GM21619 (cell line): ENCODE data around the gene ATP2B2.

ENCODE experiments used
- ATAC-seq: cut with Tn5 transposase; IDR thresholded peaks from one replicate; pipeline ENCODE4 v1.9.1; 2021; ENCODE audit not compliant: unreplicated experiment

ATP2B2 gene

DNA sequence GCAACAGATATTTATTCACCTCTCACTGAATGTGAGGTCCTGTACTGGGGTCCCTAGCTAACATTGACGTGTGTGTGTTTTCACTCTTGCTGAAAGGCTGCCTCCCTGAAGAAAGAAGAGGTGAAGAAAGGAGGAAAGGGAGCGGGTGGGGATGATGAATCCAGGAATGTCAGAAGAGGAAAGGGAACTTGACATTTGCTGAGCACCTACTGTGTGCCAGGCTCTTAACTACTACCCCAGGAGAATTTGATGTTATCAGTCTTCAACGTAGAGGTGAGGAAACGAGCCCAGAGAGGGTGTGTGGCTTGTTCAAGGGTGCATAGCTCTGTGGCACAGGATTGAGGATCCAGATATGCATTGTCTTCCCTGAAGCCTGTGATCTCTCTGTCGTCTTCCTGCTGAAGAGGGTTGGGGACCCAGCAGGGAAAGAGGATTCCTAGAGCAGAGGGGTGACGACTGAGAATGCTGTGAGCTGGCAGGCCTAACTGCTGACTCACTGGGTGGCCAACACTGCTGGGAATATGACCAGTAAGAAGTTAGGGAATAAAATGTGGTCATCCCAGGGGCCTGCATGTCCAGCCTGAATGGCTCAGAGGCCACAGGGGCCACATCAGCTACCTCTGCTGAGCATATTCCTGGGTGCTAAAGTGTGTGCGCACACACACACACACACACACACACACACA lies 6.6 kb upstream of the ATP2B2 start:
- no peak for ATAC-seq

DNA sequence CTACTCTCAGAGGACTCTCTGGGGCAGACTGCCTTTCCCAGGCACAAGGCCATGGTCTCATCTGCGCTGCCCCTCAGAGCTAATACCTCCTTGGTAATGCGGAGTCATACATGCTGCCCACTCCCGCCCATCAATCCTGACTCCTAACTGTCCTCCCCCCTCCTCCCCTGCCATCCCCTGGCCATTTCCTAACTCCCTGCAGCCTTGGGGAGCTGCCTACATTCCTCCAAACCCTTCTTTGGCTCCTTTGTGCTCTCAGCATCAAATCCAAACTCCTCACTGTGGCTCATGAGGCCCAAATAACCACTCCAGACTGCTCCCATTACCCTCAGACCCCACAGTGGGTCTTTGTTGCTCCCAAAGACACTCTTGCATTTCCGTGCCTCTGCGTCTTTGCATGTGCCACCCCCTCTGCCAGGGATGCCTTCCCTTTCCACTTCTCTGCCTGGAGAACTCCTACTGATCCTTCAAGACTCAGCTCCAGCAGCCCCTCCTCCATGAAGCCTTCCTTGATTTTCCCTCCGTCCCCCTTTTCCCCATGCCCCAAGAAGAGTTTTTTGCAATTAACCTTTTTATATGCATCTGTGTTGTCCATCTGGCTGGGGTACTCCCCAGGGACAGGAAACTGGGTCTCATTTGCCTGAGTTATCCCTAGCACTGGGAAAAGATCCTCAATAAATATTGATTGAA lies 5.5 kb upstream of the ATP2B2 start:
- no peak for ATAC-seq

DNA sequence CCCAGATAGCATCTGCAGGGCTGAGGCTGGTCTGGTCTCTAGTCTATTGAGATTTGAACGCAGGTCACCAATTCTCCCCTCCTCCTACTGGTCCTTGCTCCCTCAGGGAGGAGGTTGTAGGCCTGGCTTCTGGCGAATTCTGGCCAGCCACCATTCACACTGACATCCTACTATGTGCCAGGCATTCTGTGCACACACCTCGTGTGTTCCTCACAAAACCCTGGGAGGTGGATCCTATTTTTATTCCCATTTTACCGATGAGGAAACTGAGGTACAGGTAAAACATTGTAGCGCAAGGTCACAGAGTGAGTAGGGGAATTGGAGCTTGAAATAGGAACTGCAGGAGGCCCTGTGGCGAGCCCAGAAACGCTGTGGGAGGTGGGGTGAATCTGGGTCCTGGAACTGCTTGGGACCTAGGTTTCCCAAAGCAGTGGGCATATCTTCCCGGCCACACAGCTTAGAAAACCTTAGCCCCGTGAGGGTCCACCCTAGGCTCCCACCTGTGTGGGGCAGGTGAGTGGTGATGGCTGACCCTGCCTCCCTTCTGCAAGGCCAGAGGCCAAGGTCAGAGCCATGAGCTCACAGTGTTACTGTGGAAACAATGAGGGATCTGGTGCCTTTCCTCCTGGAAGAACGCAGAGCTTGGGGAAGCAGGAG lies 4.8 kb upstream of the ATP2B2 start:
- no peak for ATAC-seq

DNA sequence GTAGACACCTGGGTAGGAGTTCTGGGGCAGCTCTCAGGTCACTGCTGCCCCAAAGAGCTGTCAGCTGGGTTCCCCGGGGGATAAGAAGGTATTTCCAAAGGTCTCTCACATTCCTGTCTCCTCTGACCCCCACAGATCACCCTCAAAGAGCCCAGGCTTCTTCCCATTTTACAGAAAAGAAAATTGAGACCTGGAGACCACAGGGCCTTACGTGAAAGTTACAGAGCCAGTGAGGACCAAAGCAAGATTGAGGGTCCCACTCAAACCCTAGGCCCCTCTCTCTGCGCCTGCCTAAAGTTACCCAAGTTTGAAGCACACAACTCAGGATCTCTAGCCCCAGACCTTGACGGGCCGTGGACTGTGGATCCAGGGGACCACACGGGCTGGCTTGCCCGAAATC lies 3.9 kb upstream of the ATP2B2 start:
- no peak for ATAC-seq

- no peak for ATAC-seq
Measured at GRCh38 chr3:10508619-10509260, 3.4 kb upstream of the ATP2B2 start.

DNA sequence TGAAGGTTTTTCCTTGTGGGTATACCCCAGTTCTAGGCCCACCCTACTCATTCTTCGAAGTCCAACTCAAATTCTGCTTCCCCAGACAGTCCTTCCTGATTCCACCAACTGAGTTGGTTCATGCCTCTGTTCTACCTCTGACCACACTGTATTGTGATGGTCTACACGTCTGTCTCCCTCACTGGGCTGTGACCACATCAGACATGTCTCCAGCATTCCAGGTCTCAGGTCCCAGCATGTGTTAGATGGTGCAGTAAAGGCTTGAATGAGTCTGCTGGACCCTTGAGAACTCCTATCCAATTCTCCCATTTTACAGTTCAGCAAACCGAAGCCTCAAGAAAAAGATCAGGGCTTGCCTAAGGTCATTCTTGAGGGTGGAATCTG lies 2.8 kb upstream of the ATP2B2 start:
- ATAC-seq: no peak

GRCh38 chr3:10507331-10507730 lies 1.9 kb upstream of the ATP2B2 start:
- no peak for ATAC-seq

GRCh38 chr3:10506696-10507095 lies 1.3 kb upstream of the ATP2B2 start:
- no peak for ATAC-seq

DNA sequence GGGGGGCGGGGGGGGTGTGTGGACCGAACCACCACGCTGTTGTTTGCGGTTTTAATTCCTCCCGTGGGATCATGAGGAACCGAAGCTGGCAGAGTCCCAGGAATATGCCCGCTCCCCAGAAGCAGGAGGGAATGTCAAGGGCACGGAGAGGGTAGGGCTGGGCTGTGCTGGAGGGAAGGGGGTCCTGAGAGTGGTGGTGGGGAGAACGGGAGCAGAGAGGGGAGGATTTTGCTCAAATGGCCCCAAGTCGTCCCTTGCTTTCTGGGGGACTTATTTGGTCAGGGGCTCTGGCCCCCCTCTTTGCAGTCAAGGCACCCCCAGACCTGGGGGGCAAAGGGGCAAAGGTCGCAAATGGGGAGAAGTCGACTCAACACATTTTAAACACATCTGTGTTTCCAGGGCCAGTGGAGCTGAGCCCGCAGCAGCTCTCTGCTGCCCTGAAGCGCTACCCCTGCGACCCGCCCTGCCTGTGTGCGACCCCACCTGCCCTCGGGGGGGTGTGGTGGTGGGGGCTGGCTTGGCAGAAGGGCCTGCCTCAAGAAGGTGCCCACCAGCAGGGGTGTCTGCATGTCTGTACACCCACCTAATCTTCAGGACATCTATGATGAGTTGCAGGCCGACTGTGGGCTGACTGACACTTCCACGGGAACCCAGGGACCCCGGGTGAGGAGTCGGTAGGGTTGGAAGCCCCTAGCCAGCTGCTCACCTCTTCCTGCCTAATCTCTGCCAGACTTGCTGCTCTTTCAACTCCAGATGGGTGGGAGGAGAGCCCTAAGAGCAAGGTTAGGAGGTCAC lies 602 bp upstream of the ATP2B2 start:
- no peak for ATAC-seq

GRCh38 chr3:10504171-10505049 lies 976 bp downstream of the ATP2B2 start:
- no peak for ATAC-seq

GRCh38 chr3:10503217-10503796 lies 2.1 kb downstream of the ATP2B2 start:
- ATAC-seq: no peak

- no peak for ATAC-seq
Measured at GRCh38 chr3:10502185-10502880, 3.1 kb downstream of the ATP2B2 start.

DNA sequence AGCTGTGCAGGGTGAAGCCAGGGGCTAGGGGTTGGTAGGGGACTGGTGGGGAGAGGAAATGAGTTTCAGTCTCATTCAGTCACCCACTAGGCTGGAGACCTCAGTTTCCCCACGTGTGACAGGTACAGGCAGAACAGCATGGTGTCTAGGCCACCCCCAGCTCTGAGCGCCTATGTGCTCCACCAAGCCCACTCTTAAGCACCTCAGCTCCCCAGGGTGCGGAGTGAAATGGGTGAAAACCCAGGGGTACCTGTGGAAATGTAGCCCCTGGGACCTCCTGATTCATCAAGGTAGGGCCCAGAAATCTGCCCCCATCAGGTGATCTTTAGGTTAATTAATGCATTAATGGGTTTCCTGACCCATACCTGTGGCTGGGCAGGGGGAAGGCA lies 3.7 kb downstream of the ATP2B2 start:
- no peak for ATAC-seq

DNA sequence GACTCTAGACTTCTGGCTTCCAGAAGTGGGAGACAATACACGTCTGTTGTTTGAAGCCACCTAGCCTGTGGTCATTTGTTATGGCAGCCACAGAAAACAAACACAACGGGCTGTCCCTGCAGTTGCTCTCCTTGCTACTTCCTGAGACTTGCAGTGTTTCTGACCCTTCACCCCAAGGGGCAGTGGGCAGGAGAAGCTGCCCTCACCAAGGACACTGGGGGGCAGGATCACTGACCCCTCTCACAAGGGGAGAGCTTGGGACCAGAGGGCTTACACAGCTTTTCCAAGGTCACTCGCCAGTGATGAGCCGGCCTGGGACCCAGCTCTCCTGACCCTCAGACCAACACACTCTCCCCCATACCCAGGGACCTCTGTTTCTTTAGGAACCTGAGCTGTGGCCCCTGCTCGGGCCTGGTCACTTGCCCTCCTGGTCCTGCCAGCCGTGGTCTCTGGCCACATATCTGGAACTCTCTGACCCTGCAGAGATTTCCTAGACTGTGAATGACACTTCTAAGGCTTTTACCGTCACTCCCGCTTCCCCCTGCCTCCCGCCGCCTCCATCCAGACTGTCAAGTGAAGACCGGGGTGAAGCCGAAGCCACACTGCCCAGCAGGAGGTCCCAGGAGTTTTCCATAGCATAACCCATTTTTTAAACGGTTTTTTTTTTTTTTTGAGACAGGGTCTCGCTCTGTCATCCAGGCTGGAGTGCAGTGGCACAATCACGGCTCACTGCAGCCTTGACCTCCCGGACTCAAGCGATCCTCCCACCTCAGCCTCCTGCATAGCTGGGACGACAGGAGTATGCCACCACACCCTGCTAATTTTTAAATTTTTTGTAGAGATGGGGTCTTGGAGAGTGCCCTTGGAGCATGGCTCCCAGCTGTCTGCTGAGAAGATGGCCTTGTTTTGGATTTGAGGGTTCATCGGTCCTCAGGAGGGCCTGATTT lies 4.4 kb downstream of the ATP2B2 start:
- ATAC-seq: no peak

DNA sequence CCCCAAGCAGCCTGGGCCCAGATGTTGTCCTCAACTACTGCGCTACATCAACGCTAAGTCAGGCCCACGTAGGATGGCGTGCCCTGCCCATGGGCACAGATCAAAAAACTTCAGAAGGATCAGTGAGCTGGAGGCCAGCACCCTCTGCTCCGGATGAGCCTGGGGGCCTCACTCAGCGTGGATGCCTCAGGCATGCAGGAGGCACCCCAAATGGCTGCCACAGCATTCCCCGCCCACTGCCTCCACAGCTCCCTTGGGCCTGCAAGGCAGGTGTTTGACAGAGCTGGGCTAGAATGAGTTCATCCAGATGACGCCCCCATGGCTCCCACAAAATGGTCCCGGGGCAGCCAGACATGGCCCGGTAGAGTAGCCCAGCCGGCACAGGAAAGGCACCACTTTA lies 7.1 kb downstream of the ATP2B2 start:
- no peak for ATAC-seq

DNA sequence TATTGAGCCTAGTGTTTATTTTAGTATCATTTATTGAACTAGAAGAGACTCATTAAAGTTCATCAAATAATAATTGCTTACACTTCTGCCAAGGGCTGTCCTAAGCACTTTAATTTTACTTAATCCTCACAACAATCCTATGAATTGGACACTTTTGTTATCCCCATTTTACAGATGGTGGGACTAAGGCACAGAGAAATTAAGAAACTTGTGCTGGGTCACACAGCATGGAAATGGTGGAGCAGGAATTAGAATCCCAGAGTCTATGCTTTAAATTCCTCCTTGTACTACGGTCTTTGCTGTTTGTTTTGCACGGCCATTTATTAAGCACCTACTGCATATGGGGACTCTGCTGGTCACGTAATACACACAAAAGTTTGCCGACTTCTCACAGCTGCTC lies 7.9 kb downstream of the ATP2B2 start:
- ATAC-seq: no peak

DNA sequence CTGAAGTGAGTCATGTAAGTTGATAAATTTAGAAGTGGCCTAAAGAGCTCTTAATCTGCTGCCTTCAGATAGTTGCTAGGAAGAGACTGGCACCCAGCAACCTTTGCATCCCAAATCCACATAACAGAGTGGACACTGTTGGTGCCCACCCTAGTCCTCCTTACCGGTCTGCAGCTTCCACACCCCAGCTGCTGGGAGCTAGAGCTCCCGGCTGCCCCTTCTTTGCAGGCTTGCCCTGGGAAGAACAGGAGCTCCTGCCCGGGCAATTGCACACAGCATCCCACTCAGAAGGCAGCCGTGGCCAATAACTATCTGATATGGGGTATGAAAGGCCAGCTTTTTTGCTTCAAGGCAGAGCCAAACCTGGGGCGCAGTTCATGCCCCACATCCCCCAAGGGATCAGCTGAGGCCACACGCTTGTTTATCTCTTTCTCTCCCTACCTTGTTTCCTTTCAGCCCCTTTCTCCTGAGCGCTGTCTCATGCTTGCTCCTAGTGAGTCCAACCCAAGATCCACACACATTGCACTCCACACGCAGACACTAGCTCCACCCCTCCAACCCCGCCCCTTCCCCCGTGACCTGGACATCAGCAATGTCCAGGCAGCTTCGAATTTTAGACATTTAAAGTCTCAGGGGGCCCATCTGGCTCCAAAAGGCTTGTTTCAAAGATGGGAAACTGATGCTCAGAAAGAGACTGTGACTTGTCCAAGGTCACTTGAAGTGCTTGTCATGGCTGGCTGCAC lies 9.1 kb downstream of the ATP2B2 start:
- no peak for ATAC-seq
